ENCODE results near the gene LDAH. TPM values are rescaled to one million over a fixed set of nuclear protein-coding genes. Genes with fewer than 3 reads are reported as not detected.

LDAH gene
- total RNA-seq, 1 experiment from 2014 or later: 15.2 TPM

DNA sequence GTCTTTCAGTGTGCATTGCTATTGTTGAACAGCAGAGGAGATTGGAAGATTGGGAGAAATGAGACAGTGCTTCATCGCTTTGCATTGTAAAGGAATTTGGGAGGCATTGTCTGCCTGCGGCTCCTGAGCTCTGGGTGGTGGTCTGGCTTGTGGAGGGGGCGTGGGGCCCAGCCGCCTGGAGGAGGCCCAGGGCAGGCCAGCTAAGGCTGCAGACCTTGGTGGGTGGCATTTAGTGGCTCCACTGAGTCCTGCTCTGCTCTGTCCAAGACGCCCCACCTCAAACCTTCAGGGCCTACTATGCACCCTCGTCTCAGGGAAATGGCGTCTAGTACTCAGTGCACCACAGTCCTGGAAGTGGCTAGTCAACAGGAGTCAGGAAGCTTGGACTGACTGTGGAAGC is 166.3 kb downstream of the LDAH start:
- H3K27ac Mint-ChIP-seq: no peak overlapping the region
- no peaks in the 10 kb centered on the region; the same call in 1 of the 2 replicates for H3K27me3 ChIP-seq (ENCODE audit: insufficient read depth, low read length)

More for the DNA sequence above, 166.3 kb downstream of the LDAH start:
- Histone ChIP-seq H3K18ac (ENCODE audit: insufficient read length, low read depth, low read length) (no peak overlapping the region), H3K56ac (ENCODE audit: insufficient read length, low read depth, low read length) (no peak overlapping the region), H4K5ac (ENCODE audit: insufficient read length, low read depth, low read length) (no peak overlapping the region), H2AK5ac (ENCODE audit: insufficient read length, low read length) (no peak overlapping the region), H3K9me3 (ENCODE audit: control insufficient read depth, low read depth, low read length) (no peaks in the 10 kb centered on the region), H2BK20ac (ENCODE audit: low read depth, low read length, poor library complexity, severe bottlenecking) (no peak overlapping the region), H2BK120ac (ENCODE audit: low read depth, low read length, poor library complexity, severe bottlenecking) (no peak overlapping the region), H2BK15ac (ENCODE audit: low read depth, low read length) (no peak overlapping the region), H3K9ac (ENCODE audit: extremely low read depth, insufficient read length, low read length) (no peak overlapping the region), H3K4me1 (ENCODE audit: insufficient read depth, low read length) (no peaks in the 10 kb centered on the region), H2AFZ (ENCODE audit: low read length) (no peak overlapping the region), H3K23me2 (ENCODE audit: insufficient read length, low read depth, low read length, poor library complexity, severe bottlenecking) (no peaks in the 10 kb centered on the region), H3T11ph (ENCODE audit: low read length) (no peak overlapping the region), H4K8ac (replicated peaks; ENCODE audit: insufficient read length, low read depth, low read length) (no peak overlapping the region), H3K79me1 (ENCODE audit: insufficient read depth, low read depth, low read length, poor library complexity, severe bottlenecking) (no peaks in the 10 kb centered on the region), H3K79me2 (ENCODE audit: insufficient read depth, low read length) (no peaks in the 10 kb centered on the region), H4K20me1 (ENCODE audit: control insufficient read depth, insufficient read depth, insufficient read length) (no peaks in the 10 kb centered on the region), H3K14ac (ENCODE audit: insufficient read depth, low read length) (no peak overlapping the region), H2BK5ac (ENCODE audit: insufficient read length, low read length) (no peak overlapping the region), H3K27ac (ENCODE audit: insufficient read length, low read depth, low read length) (no peak overlapping the region), H3K4ac (ENCODE audit: low read depth, low read length) (no peak overlapping the region), H3K4me2 (ENCODE audit: insufficient read depth, insufficient read length, low read length) (no peak overlapping the region), H4K91ac (ENCODE audit: insufficient read length, low read depth, low read length) (no peak overlapping the region), H3K23ac (ENCODE audit: insufficient read length, low read depth, low read length) (no peak overlapping the region), H2BK12ac (ENCODE audit: insufficient read length, low read depth, low read length) (no peak overlapping the region)
- Mint-ChIP-seq H3K9me3 (no peaks in the 10 kb centered on the region), H3K4me3 (no peak overlapping the region), H3K4me1 (peaks cover 10 to 21% of the 10 kb centered on the region in 2 experiments), H3K36me3 (ENCODE audit: insufficient read depth in 1 of 3, low read depth in 3 of 3) (no peaks in the 10 kb centered on the region; a peak in 1 of 7 replicates), H3K27me3 (ENCODE audit: low read depth) (peaks cover 57% of the 10 kb centered on the region)
- WGBS (ENCODE audit: extremely low coverage, insufficient read length, low lambda C conversion rate): no CpG with 5 or more reads among the region's 7 CpGs
- TF ChIP-seq, protein P1, sequence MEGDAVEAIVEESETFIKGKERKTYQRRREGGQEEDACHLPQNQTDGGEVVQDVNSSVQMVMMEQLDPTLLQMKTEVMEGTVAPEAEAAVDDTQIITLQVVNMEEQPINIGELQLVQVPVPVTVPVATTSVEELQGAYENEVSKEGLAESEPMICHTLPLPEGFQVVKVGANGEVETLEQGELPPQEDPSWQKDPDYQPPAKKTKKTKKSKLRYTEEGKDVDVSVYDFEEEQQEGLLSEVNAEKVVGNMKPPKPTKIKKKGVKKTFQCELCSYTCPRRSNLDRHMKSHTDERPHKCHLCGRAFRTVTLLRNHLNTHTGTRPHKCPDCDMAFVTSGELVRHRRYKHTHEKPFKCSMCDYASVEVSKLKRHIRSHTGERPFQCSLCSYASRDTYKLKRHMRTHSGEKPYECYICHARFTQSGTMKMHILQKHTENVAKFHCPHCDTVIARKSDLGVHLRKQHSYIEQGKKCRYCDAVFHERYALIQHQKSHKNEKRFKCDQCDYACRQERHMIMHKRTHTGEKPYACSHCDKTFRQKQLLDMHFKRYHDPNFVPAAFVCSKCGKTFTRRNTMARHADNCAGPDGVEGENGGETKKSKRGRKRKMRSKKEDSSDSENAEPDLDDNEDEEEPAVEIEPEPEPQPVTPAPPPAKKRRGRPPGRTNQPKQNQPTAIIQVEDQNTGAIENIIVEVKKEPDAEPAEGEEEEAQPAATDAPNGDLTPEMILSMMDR (conservative IDR thresholded peaks at IDR 0.05): no peak
- DNase-seq: no peak
